ENCODE data around the gene CENPVL1. TPM values are rescaled to one million over a fixed set of nuclear protein-coding genes. Genes with fewer than 3 reads are reported as not detected.

Gene CENPVL1
- total and polyA plus RNA-seq, 2 experiments from 2014 or later: 2.9 to 5.2 TPM

GRCh38 chrX:51697397-51697796, 12.9 kb upstream of the CENPVL1 start:
- Mint-ChIP-seq H3K27me3 (ENCODE audit: insufficient read depth, low read depth, poor library complexity) (peaks cover 1% of the 10 kb centered on the region), H3K27ac (no peak overlapping the region), H3K9me3 (no peaks in the 10 kb centered on the region), H3K4me3 (no peak overlapping the region), H3K36me3 (ENCODE audit: low read depth) (no peaks in the 10 kb centered on the region), H3K4me1 (no peaks in the 10 kb centered on the region)
- DNase-seq (ENCODE audit: low spot score): no peak
- Histone ChIP-seq H3K4me1 (ENCODE audit: insufficient read depth) (no peaks in the 10 kb centered on the region), H3K36me3 (ENCODE audit: insufficient read depth) (no peaks in the 10 kb centered on the region), H3K79me2 (replicated peaks; ENCODE audit: insufficient read depth) (no peaks in the 10 kb centered on the region), H3F3A (replicated peaks; ENCODE audit: low read depth) (no peaks in the 10 kb centered on the region), H3K4me3 (no peak overlapping the region), H4K20me1 (replicated peaks; ENCODE audit: insufficient read depth) (no peaks in the 10 kb centered on the region), H3K27ac (ENCODE audit: low read depth) (no peak overlapping the region), H3K4me2 (no peak overlapping the region), H3K27me3 (ENCODE audit: insufficient read depth) (no peaks in the 10 kb centered on the region), H2AFZ (no peak overlapping the region), H3K9me2 (ENCODE audit: insufficient read depth) (no peaks in the 10 kb centered on the region)
- TF ChIP-seq POLR2AphosphoS5 (IDR thresholded peaks at IDR 0.05; ENCODE audit: low read depth) (no peak), EZH2 (IDR thresholded peaks at IDR 0.05; ENCODE audit: low read depth, unreplicated experiment) (no peak), CREB1 (CRISPR knock-in tag; IDR thresholded peaks at IDR 0.05; ENCODE audit: low read depth) (no peak), NANOG (IDR thresholded peaks at IDR 0.05; ENCODE audit: borderline replicate concordance) (no peak), STAT1 (IDR thresholded peaks at IDR 0.05; ENCODE audit: unreplicated experiment) (no peak), ZNF331 (CRISPR knock-in tag; IDR thresholded peaks at IDR 0.05; ENCODE audit: low read depth) (no peak), ZNF462 (CRISPR knock-in tag; IDR thresholded peaks at IDR 0.05) (no peak), EZH2phosphoT487 (IDR thresholded peaks at IDR 0.05; ENCODE audit: unreplicated experiment) (no peak), JUNB (IDR thresholded peaks at IDR 0.05; ENCODE audit: unreplicated experiment) (no peak), ZNF114 (CRISPR knock-in tag; IDR thresholded peaks at IDR 0.05) (no peak)
- TF ChIP-seq, protein P1, sequence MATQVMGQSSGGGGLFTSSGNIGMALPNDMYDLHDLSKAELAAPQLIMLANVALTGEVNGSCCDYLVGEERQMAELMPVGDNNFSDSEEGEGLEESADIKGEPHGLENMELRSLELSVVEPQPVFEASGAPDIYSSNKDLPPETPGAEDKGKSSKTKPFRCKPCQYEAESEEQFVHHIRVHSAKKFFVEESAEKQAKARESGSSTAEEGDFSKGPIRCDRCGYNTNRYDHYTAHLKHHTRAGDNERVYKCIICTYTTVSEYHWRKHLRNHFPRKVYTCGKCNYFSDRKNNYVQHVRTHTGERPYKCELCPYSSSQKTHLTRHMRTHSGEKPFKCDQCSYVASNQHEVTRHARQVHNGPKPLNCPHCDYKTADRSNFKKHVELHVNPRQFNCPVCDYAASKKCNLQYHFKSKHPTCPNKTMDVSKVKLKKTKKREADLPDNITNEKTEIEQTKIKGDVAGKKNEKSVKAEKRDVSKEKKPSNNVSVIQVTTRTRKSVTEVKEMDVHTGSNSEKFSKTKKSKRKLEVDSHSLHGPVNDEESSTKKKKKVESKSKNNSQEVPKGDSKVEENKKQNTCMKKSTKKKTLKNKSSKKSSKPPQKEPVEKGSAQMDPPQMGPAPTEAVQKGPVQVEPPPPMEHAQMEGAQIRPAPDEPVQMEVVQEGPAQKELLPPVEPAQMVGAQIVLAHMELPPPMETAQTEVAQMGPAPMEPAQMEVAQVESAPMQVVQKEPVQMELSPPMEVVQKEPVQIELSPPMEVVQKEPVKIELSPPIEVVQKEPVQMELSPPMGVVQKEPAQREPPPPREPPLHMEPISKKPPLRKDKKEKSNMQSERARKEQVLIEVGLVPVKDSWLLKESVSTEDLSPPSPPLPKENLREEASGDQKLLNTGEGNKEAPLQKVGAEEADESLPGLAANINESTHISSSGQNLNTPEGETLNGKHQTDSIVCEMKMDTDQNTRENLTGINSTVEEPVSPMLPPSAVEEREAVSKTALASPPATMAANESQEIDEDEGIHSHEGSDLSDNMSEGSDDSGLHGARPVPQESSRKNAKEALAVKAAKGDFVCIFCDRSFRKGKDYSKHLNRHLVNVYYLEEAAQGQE (IDR thresholded peaks at IDR 0.05; ENCODE audit: unreplicated experiment): no peak
- TF ChIP-seq, protein P2, sequence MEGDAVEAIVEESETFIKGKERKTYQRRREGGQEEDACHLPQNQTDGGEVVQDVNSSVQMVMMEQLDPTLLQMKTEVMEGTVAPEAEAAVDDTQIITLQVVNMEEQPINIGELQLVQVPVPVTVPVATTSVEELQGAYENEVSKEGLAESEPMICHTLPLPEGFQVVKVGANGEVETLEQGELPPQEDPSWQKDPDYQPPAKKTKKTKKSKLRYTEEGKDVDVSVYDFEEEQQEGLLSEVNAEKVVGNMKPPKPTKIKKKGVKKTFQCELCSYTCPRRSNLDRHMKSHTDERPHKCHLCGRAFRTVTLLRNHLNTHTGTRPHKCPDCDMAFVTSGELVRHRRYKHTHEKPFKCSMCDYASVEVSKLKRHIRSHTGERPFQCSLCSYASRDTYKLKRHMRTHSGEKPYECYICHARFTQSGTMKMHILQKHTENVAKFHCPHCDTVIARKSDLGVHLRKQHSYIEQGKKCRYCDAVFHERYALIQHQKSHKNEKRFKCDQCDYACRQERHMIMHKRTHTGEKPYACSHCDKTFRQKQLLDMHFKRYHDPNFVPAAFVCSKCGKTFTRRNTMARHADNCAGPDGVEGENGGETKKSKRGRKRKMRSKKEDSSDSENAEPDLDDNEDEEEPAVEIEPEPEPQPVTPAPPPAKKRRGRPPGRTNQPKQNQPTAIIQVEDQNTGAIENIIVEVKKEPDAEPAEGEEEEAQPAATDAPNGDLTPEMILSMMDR (conservative IDR thresholded peaks at IDR 0.05; ENCODE audit: low read depth in 2 of 2): no peak
- TF ChIP-seq, protein P3, sequence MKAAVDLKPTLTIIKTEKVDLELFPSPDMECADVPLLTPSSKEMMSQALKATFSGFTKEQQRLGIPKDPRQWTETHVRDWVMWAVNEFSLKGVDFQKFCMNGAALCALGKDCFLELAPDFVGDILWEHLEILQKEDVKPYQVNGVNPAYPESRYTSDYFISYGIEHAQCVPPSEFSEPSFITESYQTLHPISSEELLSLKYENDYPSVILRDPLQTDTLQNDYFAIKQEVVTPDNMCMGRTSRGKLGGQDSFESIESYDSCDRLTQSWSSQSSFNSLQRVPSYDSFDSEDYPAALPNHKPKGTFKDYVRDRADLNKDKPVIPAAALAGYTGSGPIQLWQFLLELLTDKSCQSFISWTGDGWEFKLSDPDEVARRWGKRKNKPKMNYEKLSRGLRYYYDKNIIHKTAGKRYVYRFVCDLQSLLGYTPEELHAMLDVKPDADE (IDR thresholded peaks at IDR 0.05): no peak
- no peak for ATAC-seq

Data from GM23338 (cell line).